Mucosa of rectum (tissue), 2 donors: ENCODE data around the gene GPR158.
"Not testable (repeated sequence)": the region's sequence is repeated elsewhere in the genome, so short reads cannot be mapped to it uniquely, and the experiment has no call there.

Source experiments
- H3K27ac ChIP-seq, 2 donors: one replicate each; pipeline ENCODE4 v1.7.0; 2013; ENCODE audit warnings: inconsistent platforms in 2 of 2, low read depth in 2 of 2, low read length in 2 of 2
- H3K27me3 ChIP-seq, 2 donors: one replicate each; pipeline ENCODE4 v1.7.0; 2013; ENCODE audit warnings: low read length in 2 of 2; ENCODE audit not compliant: control insufficient read depth in 2 of 2, insufficient read depth in 2 of 2
- H3K36me3 ChIP-seq, 2 donors: one replicate each; pipeline ENCODE4 v1.7.0; 2013; ENCODE audit warnings: low read length in 2 of 2; ENCODE audit not compliant: control insufficient read depth in 2 of 2, insufficient read depth in 2 of 2
- H3K4me1 ChIP-seq, 2 donors: one replicate each; pipeline ENCODE4 v1.7.0; 2013; ENCODE audit warnings: low read length in 2 of 2, mild to moderate bottlenecking in 1 of 2; ENCODE audit not compliant: control insufficient read depth in 2 of 2, insufficient read depth in 2 of 2
- H3K4me3 ChIP-seq, 2 donors: one replicate each; pipeline ENCODE4 v1.7.0; 2013; ENCODE audit warnings: low read length in 2 of 2
- H3K9ac ChIP-seq, 2 donors: one replicate each; pipeline ENCODE4 v1.7.0; 2013; ENCODE audit warnings: low read length in 2 of 2, low read depth in 1 of 2, mild to moderate bottlenecking in 1 of 2
- H3K9me3 ChIP-seq, 2 donors: one replicate each; pipeline ENCODE4 v1.7.0; 2013; ENCODE audit warnings: low read length in 2 of 2; ENCODE audit not compliant: control insufficient read depth in 2 of 2
- donor health status: healthy.
- donor health status: Normal muscosa, but diverticular disease.

Gene GPR158

GRCh38 chr10:25174461-25175230 is at the start of gene GPR158:
TSS of gene GPR158 (plus strand) at chr10:25175001. CDS start at chr10:25175421, 420 bp downstream.
- H3K27ac ChIP-seq = no peak within 1 kb of the TSS
- H3K4me1 ChIP-seq = peaks cover 7 to 14% of the 10 kb centered on the region in 2 donors
- H3K4me3 ChIP-seq = peak within 1 kb of the TSS; percentile 68 to 79
- peaks cover 34 to 38% of the 10 kb centered on the region in 2 donors for H3K27me3 ChIP-seq
- H3K36me3 ChIP-seq = no peaks in the 10 kb centered on the region
- H3K9ac ChIP-seq = peak within 1 kb of the TSS in 1 of 2 donors; percentile 47
- no peaks in the 10 kb centered on the region for H3K9me3 ChIP-seq

GRCh38 chr10:25125201-25125611 is 49.6 kb upstream of the GPR158 start:
- Histone ChIP-seq H3K36me3 (no peaks in the 10 kb centered on the region), H3K9me3 (no peaks in the 10 kb centered on the region), H3K4me1 (no peaks in the 10 kb centered on the region), H3K27ac (no peak overlapping the region), H3K9ac (no peak overlapping the region), H3K4me3 (no peak overlapping the region), H3K27me3 (no peaks in the 10 kb centered on the region)

GRCh38 chr10:25129592-25129991 is 45.2 kb upstream of the GPR158 start:
- Histone ChIP-seq H3K9me3 (no peaks in the 10 kb centered on the region), H3K27me3 (no peaks in the 10 kb centered on the region), H3K36me3 (no peaks in the 10 kb centered on the region), H3K27ac (no peak overlapping the region), H3K9ac (no peak overlapping the region), H3K4me1 (no peaks in the 10 kb centered on the region), H3K4me3 (no peak overlapping the region)

GRCh38 chr10:25130906-25131305 is 43.9 kb upstream of the GPR158 start:
- no peaks in the 10 kb centered on the region for H3K27me3 ChIP-seq
- H3K9me3 ChIP-seq = no peaks in the 10 kb centered on the region
- no peak overlapping the region for H3K4me3 ChIP-seq
- H3K27ac ChIP-seq = no peak overlapping the region
- H3K4me1 ChIP-seq = no peaks in the 10 kb centered on the region
- no peaks in the 10 kb centered on the region for H3K36me3 ChIP-seq
- H3K9ac ChIP-seq = no peak overlapping the region

GRCh38 chr10:25142116-25142864 is 32.5 kb upstream of the GPR158 start:
- Histone ChIP-seq H3K4me3 (no peak overlapping the region), H3K36me3 (no peaks in the 10 kb centered on the region), H3K27me3 (no peaks in the 10 kb centered on the region), H3K4me1 (no peaks in the 10 kb centered on the region), H3K9me3 (no peaks in the 10 kb centered on the region), H3K9ac (no peak overlapping the region), H3K27ac (no peak overlapping the region)

- Histone ChIP-seq H3K27me3 (no peaks in the 10 kb centered on the region), H3K9me3 (no peaks in the 10 kb centered on the region), H3K27ac (no peak overlapping the region), H3K4me1 (no peaks in the 10 kb centered on the region), H3K9ac (no peak overlapping the region), H3K36me3 (no peaks in the 10 kb centered on the region), H3K4me3 (no peak overlapping the region)
Observed at GRCh38 chr10:25157650-25158049, 17.2 kb upstream of the GPR158 start.

- H3K27me3 ChIP-seq = no peaks in the 10 kb centered on the region
- no peaks in the 10 kb centered on the region for H3K4me1 ChIP-seq
- H3K36me3 ChIP-seq = no peaks in the 10 kb centered on the region
- H3K27ac ChIP-seq = no peak overlapping the region
- no peak overlapping the region for H3K4me3 ChIP-seq
- H3K9me3 ChIP-seq = no peaks in the 10 kb centered on the region
- H3K9ac ChIP-seq = no peak overlapping the region
Observed at GRCh38 chr10:25159591-25159990, 15.2 kb upstream of the GPR158 start.

- no peaks in the 10 kb centered on the region for H3K36me3 ChIP-seq
- no peaks in the 10 kb centered on the region for H3K27me3 ChIP-seq
- H3K27ac ChIP-seq = no peak overlapping the region
- H3K4me1 ChIP-seq = no peaks in the 10 kb centered on the region
- H3K9me3 ChIP-seq = no peaks in the 10 kb centered on the region
- H3K4me3 ChIP-seq = no peak overlapping the region
- H3K9ac ChIP-seq = no peak overlapping the region
Observed at GRCh38 chr10:25162391-25162790, 12.4 kb upstream of the GPR158 start.

- H3K27ac ChIP-seq, H3K36me3 ChIP-seq, H3K9me3 ChIP-seq, H3K4me3 ChIP-seq, H3K27me3 ChIP-seq, H3K9ac ChIP-seq, H3K4me1 ChIP-seq: not testable (repeated sequence)
Observed at GRCh38 chr10:25163464-25163863, 11.3 kb upstream of the GPR158 start.

GRCh38 chr10:25169740-25170139 is 5.1 kb upstream of the GPR158 start:
- H3K4me1 ChIP-seq = peaks cover 0 to 5% of the 10 kb centered on the region in 2 donors
- peaks cover 6 to 8% of the 10 kb centered on the region in 2 donors for H3K27me3 ChIP-seq
- no peak overlapping the region for H3K27ac ChIP-seq
- no peaks in the 10 kb centered on the region for H3K9me3 ChIP-seq
- no peaks in the 10 kb centered on the region for H3K36me3 ChIP-seq
- H3K4me3 ChIP-seq = no peak overlapping the region
- H3K9ac ChIP-seq = no peak overlapping the region
